HUDEP-2 (cell line): ENCODE data around the gene POTEC.
"Not testable (repeated sequence)": the region's sequence is repeated elsewhere in the genome, so short reads cannot be mapped to it uniquely, and the experiment has no call there.

Experiments used
- DNase-seq, 76 experiments: peaks; one replicate each; lab custom pipeline; 2025; ENCODE audit not compliant: unreplicated experiment in 76 of 76; lab: John Stamatoyannopoulos, UW

Gene POTEC

GRCh38 chr18:14543446-14543964 lies at the start of gene POTEC:
POTEC (minus strand) TSS chr18:14543600; CDS start chr18:14543146, 454 bp downstream.
- not testable (repeated sequence) for DNase-seq

DNA sequence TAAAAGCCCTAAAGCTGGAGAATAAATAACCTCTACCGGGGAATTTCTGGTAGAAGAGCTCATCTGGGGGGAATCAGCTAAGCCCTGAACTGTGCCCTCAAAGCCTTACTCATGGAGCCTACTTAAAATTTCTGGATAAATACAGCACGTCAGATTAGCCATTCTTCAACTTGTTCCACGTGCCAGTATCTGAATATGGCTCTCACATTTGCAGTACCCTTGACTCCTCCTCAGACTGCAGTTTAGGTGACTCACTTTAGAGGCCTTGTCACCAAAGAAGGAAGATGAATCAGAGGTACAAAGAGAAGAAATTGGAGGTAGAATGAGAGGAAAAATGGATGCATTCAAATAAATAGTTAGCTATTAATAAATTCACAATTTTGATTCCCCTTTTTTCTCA lies 34.6 kb upstream of the POTEC start:
- no peak for DNase-seq

DNA sequence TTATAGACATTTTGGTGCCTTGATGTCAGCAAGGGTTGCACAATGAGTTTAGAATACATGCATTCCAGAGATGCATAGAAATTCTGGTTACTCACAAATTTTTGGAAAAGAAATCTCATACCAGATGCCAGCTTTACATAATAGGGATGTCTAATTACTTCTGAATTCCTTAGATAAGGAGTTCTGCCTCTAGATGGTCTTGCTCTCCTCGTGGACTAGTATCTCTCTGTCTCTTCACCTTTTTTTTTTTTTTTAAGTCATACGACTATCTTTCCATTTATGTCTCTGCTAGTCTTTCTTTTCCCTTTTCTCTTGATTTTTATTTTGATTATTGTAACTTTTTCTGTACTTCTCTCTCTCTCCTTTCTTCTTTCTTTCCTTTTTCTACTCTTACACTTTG lies 16.1 kb upstream of the POTEC start:
- DNase-seq, result not testable (repeated sequence)

GRCh38 chr18:14531659-14532058 lies 11.7 kb downstream of the POTEC start:
- not testable (repeated sequence) for DNase-seq

DNA sequence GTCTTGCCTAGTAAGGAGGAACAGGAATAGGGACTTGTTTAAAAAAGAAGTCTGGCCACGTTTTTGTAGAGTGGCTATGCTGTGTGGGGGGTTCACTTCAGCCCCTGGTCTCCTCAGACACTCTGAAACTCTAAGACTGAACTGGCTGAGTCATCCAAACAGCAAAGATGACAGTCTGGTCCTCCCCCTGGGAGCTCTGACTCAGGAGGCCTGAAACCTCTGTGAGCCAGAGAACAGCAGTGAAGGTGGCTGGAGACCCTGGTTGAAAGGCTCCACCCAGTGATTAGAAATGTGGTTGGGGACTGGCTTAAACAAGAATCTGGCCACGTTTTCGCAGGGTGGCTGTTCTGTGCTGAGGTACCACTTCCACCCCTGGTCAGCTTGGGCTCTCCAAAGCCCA lies 32.7 kb downstream of the POTEC start:
- not testable (repeated sequence) for DNase-seq

GRCh38 chr18:14503691-14504090 lies 39.7 kb downstream of the POTEC start:
- DNase-seq, result not testable (repeated sequence)

- DNase-seq, result not testable (repeated sequence)
Measured at GRCh38 chr18:14501894-14502293, 41.5 kb downstream of the POTEC start.

DNA sequence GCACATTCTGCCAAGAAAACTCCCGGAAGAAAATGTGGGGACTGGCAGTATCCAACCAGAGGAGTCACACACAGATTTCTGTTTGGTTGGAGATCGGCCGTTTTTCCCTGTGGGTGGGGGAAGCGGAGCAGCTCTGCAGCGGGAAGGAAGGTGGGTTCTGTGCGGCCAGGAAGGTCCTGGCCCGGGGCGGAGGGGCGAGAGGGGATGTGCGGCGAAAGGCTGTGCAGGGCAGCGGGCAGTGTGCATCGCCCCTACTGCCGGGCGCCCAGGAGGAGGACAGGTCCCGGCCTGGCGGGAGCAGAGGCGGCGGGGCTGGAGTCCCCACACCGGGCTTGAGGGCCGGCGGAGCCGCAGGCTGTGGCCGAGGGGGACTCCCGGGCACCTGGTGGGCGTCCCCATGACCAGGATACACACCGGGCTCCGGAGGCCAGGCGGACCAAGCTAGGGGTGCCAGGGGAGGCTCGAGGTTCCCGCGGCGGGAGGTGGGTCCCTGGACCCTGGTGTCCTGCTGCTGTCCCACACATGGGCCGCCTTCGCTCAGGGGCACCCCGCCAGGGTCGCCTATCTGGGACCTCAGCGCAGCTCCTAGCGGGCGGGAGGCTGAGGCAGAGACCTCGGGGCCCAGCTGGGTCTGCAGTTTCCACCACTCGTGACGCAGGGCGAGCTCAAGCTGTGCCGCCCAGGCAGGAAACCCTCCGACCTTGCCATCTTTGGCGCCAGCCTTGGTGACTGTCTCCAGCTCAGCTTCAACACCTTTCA lies 54.0 kb downstream of the POTEC start:
- DNase-seq, result not testable (repeated sequence)

- DNase-seq, result not testable (repeated sequence)
Measured at GRCh38 chr18:14488789-14489188, 54.6 kb downstream of the POTEC start.

DNA sequence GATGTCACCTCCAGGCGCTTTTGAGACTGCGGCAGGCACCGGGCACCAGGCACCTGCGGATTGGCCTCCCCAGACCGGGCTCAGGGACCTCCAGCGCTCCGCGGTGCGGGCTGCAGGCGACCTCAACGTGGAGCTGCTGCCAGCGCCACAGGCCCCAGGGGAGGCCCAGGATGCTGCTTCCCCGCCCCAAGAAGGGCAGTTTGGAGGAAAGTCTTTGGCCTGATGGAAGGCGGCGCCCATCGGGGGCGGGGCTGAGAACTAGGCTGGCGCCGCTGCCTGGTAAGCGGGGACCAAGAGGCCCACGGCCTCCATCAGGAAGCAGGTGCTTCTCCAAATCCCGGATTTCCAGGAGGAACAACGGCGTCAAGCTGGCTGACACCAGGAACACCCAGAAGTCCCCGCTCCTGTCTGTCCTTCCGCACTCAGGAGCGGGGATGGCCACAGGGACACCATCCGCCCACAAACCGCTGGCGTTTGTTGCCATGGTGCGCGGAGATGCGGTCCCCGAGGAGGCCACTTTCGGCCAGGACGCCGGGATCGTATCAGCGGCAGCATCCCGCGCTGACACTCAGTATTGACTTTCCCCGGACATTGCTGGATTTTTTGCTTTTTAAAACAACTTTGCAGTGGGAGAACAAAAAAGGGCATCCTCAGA lies 56.3 kb downstream of the POTEC start:
- DNase-seq, result not testable (repeated sequence)

- DNase-seq, result not testable (repeated sequence)
Measured at GRCh38 chr18:14479076-14479475, 64.3 kb downstream of the POTEC start.

- not testable (repeated sequence) for DNase-seq
Measured at GRCh38 chr18:14475520-14475919, 67.9 kb downstream of the POTEC start.

DNA sequence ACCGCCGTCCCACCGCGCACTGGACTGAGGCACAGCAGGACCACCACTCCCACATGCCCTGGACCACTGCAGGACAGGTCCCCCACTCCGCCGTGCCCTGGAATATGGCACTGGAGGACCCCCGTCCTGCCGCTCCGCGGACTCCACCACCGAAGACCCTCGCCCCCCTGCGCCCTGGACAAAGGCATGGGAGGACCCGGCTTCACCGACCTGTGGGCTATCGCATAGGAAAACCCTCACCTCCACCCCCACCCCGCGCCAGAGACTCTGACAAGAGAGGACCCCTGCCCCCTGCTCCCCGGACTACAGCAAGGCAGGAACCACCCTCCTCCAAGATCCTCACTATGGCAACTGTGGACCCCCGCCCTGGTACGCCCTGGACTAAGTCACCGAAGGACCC lies 68.6 kb downstream of the POTEC start:
- DNase-seq, result not testable (repeated sequence)

- not testable (repeated sequence) for DNase-seq
Measured at GRCh38 chr18:14474007-14474720, 69.2 kb downstream of the POTEC start.

DNA sequence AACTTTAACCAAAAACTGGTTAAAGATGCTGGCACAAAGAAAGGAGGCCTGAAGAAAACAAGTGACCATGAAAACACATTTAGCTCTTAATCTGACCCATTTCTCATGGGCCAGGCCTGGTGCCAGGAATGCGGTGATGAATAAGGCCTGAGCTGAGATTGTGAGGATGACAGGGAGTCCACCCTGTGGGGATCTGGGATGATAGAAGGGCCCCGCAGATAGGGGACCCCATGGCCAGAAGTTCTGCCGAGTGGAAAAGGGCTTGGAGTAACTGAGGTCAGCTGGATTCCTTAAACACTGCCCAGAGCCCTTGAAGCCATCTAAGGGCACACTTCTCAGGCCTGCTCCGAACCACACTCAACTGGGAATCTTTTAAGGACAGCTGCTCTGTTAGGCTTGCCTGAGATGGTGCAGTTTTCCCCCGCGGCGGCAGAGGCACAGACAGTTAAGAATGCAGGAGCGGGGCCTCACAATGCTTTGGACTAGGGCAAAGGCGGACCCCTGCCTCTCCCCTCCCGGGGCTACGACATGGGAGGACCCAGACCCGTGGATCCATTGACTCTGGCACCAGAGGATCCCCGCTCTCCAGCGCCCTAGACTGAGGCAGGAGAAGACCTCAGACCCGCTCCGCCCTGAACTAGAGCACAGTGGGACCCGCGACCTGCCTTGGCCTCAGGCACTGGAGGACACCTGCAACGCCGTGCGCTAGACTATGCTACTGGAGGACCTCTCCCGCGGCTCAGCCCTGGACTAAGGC lies 70.0 kb downstream of the POTEC start:
- not testable (repeated sequence) for DNase-seq

DNA sequence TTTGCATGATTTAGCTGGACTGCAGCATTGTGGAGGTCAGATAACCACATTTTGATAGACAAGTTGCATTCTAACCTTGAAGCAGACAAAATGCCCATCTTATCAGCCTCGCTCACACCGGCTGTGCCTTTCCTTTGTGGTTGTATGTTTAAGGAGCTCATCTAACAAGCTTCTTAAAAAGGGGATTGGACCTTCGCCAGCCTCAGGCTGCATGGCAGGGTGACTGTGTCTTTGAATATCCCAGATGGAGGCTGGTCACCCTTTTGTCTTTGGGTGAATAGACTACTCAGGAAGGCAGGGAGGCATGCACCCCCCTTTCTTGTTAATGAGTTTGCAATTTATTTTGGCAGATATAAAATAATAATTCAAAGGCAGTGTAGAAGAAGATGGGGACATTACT lies 72.1 kb downstream of the POTEC start:
- not testable (repeated sequence) for DNase-seq

DNA sequence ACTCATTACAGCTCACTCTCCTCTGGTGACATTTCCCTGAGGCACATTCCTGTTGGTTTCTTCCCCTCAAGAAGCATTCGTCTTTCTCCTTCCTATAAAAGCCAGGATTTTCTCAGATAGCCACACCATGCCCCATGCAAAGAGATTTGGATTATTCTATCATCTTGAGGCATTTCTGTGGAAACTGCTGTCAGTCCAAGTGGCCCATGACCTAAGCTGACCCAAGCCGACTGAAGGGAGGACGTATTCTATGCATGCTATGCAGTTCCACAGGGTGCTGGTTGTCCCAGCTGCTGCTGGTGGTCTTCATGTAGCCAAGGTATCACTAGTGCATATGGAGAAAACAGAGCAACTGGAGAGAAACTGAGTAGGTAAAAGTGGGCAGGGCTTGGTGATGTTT lies 73.0 kb downstream of the POTEC start:
- not testable (repeated sequence) for DNase-seq

GRCh38 chr18:14470046-14470445 lies 73.4 kb downstream of the POTEC start:
- not testable (repeated sequence) for DNase-seq

DNA sequence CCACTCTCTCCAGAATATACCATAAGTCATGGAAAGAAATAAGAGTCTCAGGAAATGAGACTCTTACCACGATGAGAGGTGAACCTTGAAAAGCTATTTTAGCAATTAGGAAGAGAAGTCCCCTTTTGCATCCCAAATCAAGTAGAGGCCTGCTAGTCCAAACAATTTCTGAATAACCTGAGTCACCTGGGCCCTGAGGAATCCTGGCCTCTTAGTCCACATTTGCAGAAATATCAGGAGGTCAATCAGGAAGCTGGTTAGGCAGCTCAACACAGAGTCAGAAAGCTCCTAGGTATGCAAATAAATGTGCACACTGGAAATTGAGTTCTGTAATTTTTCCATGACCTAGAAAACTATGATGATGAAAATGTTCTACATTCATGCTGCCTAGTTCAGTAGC lies 77.4 kb downstream of the POTEC start:
- not testable (repeated sequence) for DNase-seq
